Neuronal stem cell (in vitro differentiated cells): Measurements from ENCODE around the gene CHID1.

ENCODE experiments used
- DNase-seq: peaks from one replicate; pipeline ENCODE4 v3.0.0-alpha.2; 2013; ENCODE audit warnings: low spot score
- H2AFZ ChIP-seq: one replicate; pipeline ENCODE4 v1.6.1; 2013; ENCODE audit warnings: mild to moderate bottlenecking, low read length, inconsistent platforms
- H2AK5ac ChIP-seq: 2 replicates; pipeline ENCODE4 v1.6.1; 2013; ENCODE audit warnings: low read depth, mild to moderate bottlenecking, inconsistent platforms, low read length, moderate library complexity, mixed read lengths
- H2BK120ac ChIP-seq: 2 replicates; pipeline ENCODE4 v1.6.1; 2013; ENCODE audit warnings: low read depth, mild to moderate bottlenecking, inconsistent platforms, low read length, moderate library complexity, mixed read lengths
- H2BK12ac ChIP-seq: one replicate; pipeline ENCODE4 v1.6.1; 2013; ENCODE audit warnings: low read length, inconsistent platforms
- H2BK15ac ChIP-seq: 2 replicates; pipeline ENCODE4 v1.6.1; 2013; ENCODE audit warnings: mild to moderate bottlenecking, low read length, inconsistent platforms, mixed read lengths
- H2BK5ac ChIP-seq: one replicate; pipeline ENCODE4 v1.6.1; 2013; ENCODE audit warnings: inconsistent platforms, mild to moderate bottlenecking, low read length, moderate library complexity
- H3K14ac ChIP-seq: one replicate; pipeline ENCODE4 v1.6.1; 2013; ENCODE audit warnings: low read length, inconsistent platforms
- H3K18ac ChIP-seq: 2 replicates; pipeline ENCODE4 v1.6.1; 2013; ENCODE audit warnings: low read length, inconsistent platforms
- H3K23ac ChIP-seq: 2 replicates; pipeline ENCODE4 v1.6.1; 2013; ENCODE audit warnings: low read depth, mild to moderate bottlenecking, mixed read lengths, low read length, inconsistent platforms; ENCODE audit not compliant: poor library complexity
- H3K27ac ChIP-seq: replicated peaks from 3 replicates; pipeline ENCODE4 v1.5.1; 2013; ENCODE audit warnings: low read length, inconsistent platforms
- H3K27me3 ChIP-seq, 3 experiments: 2 replicates each; pipeline ENCODE4 v1.6.1; 2013; ENCODE audit warnings: low read length in 3 of 3, mild to moderate bottlenecking in 2 of 3, inconsistent platforms in 1 of 3, low read depth in 1 of 3, mixed read lengths in 1 of 3, moderate library complexity in 1 of 3; ENCODE audit not compliant: control insufficient read depth in 3 of 3, insufficient read depth in 3 of 3
- H3K36me3 ChIP-seq, 2 donors: replicated peaks in 1 of 2; 2 replicates each; pipeline ENCODE4 v1.6.1; 2013; ENCODE audit warnings: low read length in 2 of 2; ENCODE audit not compliant: control insufficient read depth in 2 of 2, insufficient read depth in 2 of 2
- H3K4ac ChIP-seq: 2 replicates; pipeline ENCODE4 v1.6.1; 2013; ENCODE audit warnings: inconsistent platforms, mild to moderate bottlenecking, low read length, moderate library complexity
- H3K4me1 ChIP-seq, 2 donors: 1 replicate in 1 of 2; 2 replicates in 1 of 2; pipeline ENCODE4 v1.6.1; 2013; ENCODE audit warnings: low read length in 2 of 2, low read depth in 1 of 2; ENCODE audit not compliant: control insufficient read depth in 2 of 2, insufficient read depth in 1 of 2
- H3K4me2 ChIP-seq: one replicate; pipeline ENCODE4 v1.6.1; 2013; ENCODE audit warnings: mild to moderate bottlenecking, low read length, inconsistent platforms; ENCODE audit not compliant: insufficient read depth, poor library complexity, severe bottlenecking
- H3K4me3 ChIP-seq, 2 donors: 2 replicates each; pipeline ENCODE4 v1.5.1; 2013; ENCODE audit warnings: low read length in 2 of 2, mild to moderate bottlenecking in 2 of 2, inconsistent platforms in 1 of 2, moderate library complexity in 1 of 2
- H3K79me1 ChIP-seq: one replicate; pipeline ENCODE4 v1.6.1; 2013; ENCODE audit warnings: low read depth, mild to moderate bottlenecking, inconsistent platforms, low read length, moderate library complexity
- H3K9ac ChIP-seq: one replicate; pipeline ENCODE4 v1.6.1; 2013; ENCODE audit warnings: mild to moderate bottlenecking, low read depth, low read length, inconsistent platforms; ENCODE audit not compliant: poor library complexity
- H3K9me3 ChIP-seq, 2 donors: replicated peaks in 1 of 2; 2 replicates each; pipeline versions ENCODE3 to v1.6.1; 2013; ENCODE audit warnings: low read length in 2 of 2, mild to moderate bottlenecking in 2 of 2, inconsistent platforms in 1 of 2, low read depth in 1 of 2, mixed read lengths in 1 of 2, moderate library complexity in 1 of 2; ENCODE audit not compliant: control insufficient read depth in 2 of 2, insufficient read depth in 1 of 2
- H4K8ac ChIP-seq: one replicate; pipeline ENCODE4 v1.6.1; 2013; ENCODE audit warnings: low read depth, mild to moderate bottlenecking, inconsistent platforms, low read length, moderate library complexity
- H4K91ac ChIP-seq: one replicate; pipeline ENCODE4 v1.6.1; 2013; ENCODE audit warnings: low read length, low read depth, mild to moderate bottlenecking, inconsistent platforms; ENCODE audit not compliant: poor library complexity
- WGBS, 2 donors: extraction: QIAGEN DNeasy Blood & Tissue Kit; methylation state at CpG; one replicate each; pipeline ENCODE4 v1.1.7; 2013; ENCODE audit warnings: missing lambda C conversion rate in 2 of 2, mixed read lengths in 1 of 2; ENCODE audit not compliant: insufficient read length in 2 of 2, insufficient replicate concordance in 1 of 2; ENCODE audit errors: extremely low coverage in 2 of 2; 5-methylcytosine and 5-hydroxymethylcytosine counted together

Gene CHID1

GRCh38 chr11:913043-913442, 2.4 kb upstream of the CHID1 start:
- no peak overlapping the region for H2BK12ac ChIP-seq
- H3K9me3 ChIP-seq = no peaks in the 10 kb centered on the region
- no peak overlapping the region for H2BK15ac ChIP-seq
- H3K36me3 ChIP-seq = peaks cover 0 to 8% of the 10 kb centered on the region in 2 donors
- no peak overlapping the region for H4K91ac ChIP-seq
- no peak overlapping the region for H2BK5ac ChIP-seq
- H3K9ac ChIP-seq = no peak overlapping the region
- no peak overlapping the region for H2AK5ac ChIP-seq
- H3K14ac ChIP-seq = no peak overlapping the region
- no peak overlapping the region for H3K27ac ChIP-seq
- no peak overlapping the region for H3K23ac ChIP-seq
- H3K27me3 ChIP-seq = no peaks in the 10 kb centered on the region
- DNase-seq = no peak
- no CpG with 5 or more reads among the region's 4 CpGs for whole genome bisulfite sequencing, 2 donors
- no peak overlapping the region for H2AFZ ChIP-seq
- H3K4me3 ChIP-seq = no peak overlapping the region
- H3K4ac ChIP-seq = no peak overlapping the region
- peaks cover 8 to 14% of the 10 kb centered on the region in 2 donors for H3K4me1 ChIP-seq
- no peak overlapping the region for H3K4me2 ChIP-seq
- H3K18ac ChIP-seq = no peak overlapping the region
- peaks cover 12% of the 10 kb centered on the region for H3K79me1 ChIP-seq
- no peak overlapping the region for H2BK120ac ChIP-seq
- no peak overlapping the region for H4K8ac ChIP-seq

- peaks cover 14% of the 10 kb centered on the region for H3K79me1 ChIP-seq
- no peak overlapping the region for H3K18ac ChIP-seq
- H3K36me3 ChIP-seq = peaks cover 6 to 8% of the 10 kb centered on the region in 2 donors
- H3K9ac ChIP-seq = no peak overlapping the region
- no peak overlapping the region for H3K4me2 ChIP-seq
- H2BK120ac ChIP-seq = no peak overlapping the region
- no peaks in the 10 kb centered on the region for H3K9me3 ChIP-seq
- H3K14ac ChIP-seq = no peak overlapping the region
- H3K4ac ChIP-seq = no peak overlapping the region
- H3K4me1 ChIP-seq = peaks cover 8 to 14% of the 10 kb centered on the region in 2 donors
- no peak overlapping the region for H4K8ac ChIP-seq
- DNase-seq = no peak
- peak overlapping the region; percentile 96 for H2AK5ac ChIP-seq
- WGBS, 2 donors = no CpG with 5 or more reads among the region's 14 CpGs
- no peak overlapping the region for H2BK15ac ChIP-seq
- H4K91ac ChIP-seq = no peak overlapping the region
- H2AFZ ChIP-seq = no peak overlapping the region
- H3K27ac ChIP-seq = no peak overlapping the region
- H2BK5ac ChIP-seq = peak overlapping the region; percentile 96
- peak overlapping the region; percentile 22 for H2BK12ac ChIP-seq
- no peaks in the 10 kb centered on the region for H3K27me3 ChIP-seq
- no peak overlapping the region for H3K4me3 ChIP-seq
- H3K23ac ChIP-seq = no peak overlapping the region
Measured at GRCh38 chr11:912266-912665, 1.7 kb upstream of the CHID1 start.

- Histone ChIP-seq H2BK15ac (peak overlapping the region; percentile 97), H3K9me3 (no peaks in the 10 kb centered on the region), H2BK5ac (peak overlapping the region; percentile 96), H3K4me3 (peak overlapping the region in 1 of 2 donors; percentile 90), H4K8ac (no peak overlapping the region), H3K36me3 (peaks cover 6 to 8% of the 10 kb centered on the region in 2 donors), H2AFZ (peak overlapping the region; percentile 93), H4K91ac (peak overlapping the region; percentile 94), H3K14ac (peak overlapping the region; percentile 89), H3K18ac (peak overlapping the region; percentile 98), H2BK120ac (peak overlapping the region; percentile 94), H2BK12ac (peak overlapping the region; percentile 73), H3K4me1 (peaks cover 8 to 14% of the 10 kb centered on the region in 2 donors), H3K27me3 (no peaks in the 10 kb centered on the region), H3K4me2 (peak overlapping the region; percentile 89), H3K79me1 (peaks cover 14% of the 10 kb centered on the region), H3K23ac (peak overlapping the region; percentile 83), H3K9ac (no peak overlapping the region), H2AK5ac (peak overlapping the region; percentile 96), H3K27ac (peak overlapping the region; percentile 92), H3K4ac (no peak overlapping the region)
- DNase-seq = no peak
- no CpG with 5 or more reads among the region's 11 CpGs for WGBS, 2 donors
Measured at GRCh38 chr11:911890-912219, 1.2 kb upstream of the CHID1 start.

- H3K23ac ChIP-seq = peak overlapping the region; percentile 89
- H3K79me1 ChIP-seq = peaks cover 14% of the 10 kb centered on the region
- H3K27ac ChIP-seq = peak overlapping the region; percentile 92
- H3K18ac ChIP-seq = peak overlapping the region; percentile 98
- H2BK120ac ChIP-seq = peak overlapping the region; percentile 94
- no peaks in the 10 kb centered on the region for H3K9me3 ChIP-seq
- peaks cover 8 to 14% of the 10 kb centered on the region in 2 donors for H3K4me1 ChIP-seq
- H2AK5ac ChIP-seq = peak overlapping the region; percentile 96
- WGBS, 2 donors = no CpG with 5 or more reads among the region's 68 CpGs
- H2BK12ac ChIP-seq = peak overlapping the region; percentile 94
- peak overlapping the region; percentile 96 for H2BK5ac ChIP-seq
- peak overlapping the region; percentile 97 for H2BK15ac ChIP-seq
- peak overlapping the region; percentile 89 for H3K4me2 ChIP-seq
- peak overlapping the region; percentile 23 for H4K8ac ChIP-seq
- H3K27me3 ChIP-seq = no peaks in the 10 kb centered on the region
- peak overlapping the region; percentile 89 for H3K9ac ChIP-seq
- H3K4ac ChIP-seq = peak overlapping the region; percentile 95
- H3K4me3 ChIP-seq = peak overlapping the region; percentile 82 to 90
- H4K91ac ChIP-seq = peak overlapping the region; percentile 94
- peak overlapping the region; percentile 94 for H3K14ac ChIP-seq
- no peak for DNase-seq
- H2AFZ ChIP-seq = peak overlapping the region; percentile 93
- H3K36me3 ChIP-seq = peaks cover 8 to 9% of the 10 kb centered on the region in 2 donors
Measured at GRCh38 chr11:911031-911889, 650 bp upstream of the CHID1 start.
